GM18868 (cell line): Measurements from ENCODE around the gene RNF41.
"Not testable (repeated sequence)": the region's sequence is repeated elsewhere in the genome, so short reads cannot be mapped to it uniquely, and the experiment has no call there.

Source experiments
- ATAC-seq: cut with Tn5 transposase; IDR thresholded peaks from one replicate; pipeline ENCODE4 v1.9.1; 2021; ENCODE audit warnings: mild to moderate bottlenecking, moderate library complexity; ENCODE audit not compliant: unreplicated experiment

Gene RNF41

GRCh38 chr12:56213878-56214277 is 7.8 kb downstream of the RNF41 start:
- no peak for ATAC-seq

- ATAC-seq, result no peak
These were observed 9.4 kb downstream of the RNF41 start for GRCh38 chr12:56212361-56212760.

- no peak for ATAC-seq
These were observed 13.7 kb downstream of the RNF41 start for GRCh38 chr12:56208006-56208405.

GRCh38 chr12:56206452-56207166 is 15.1 kb downstream of the RNF41 start:
- ATAC-seq, result peak; percentile 53

GRCh38 chr12:56205445-56205844 is 16.3 kb downstream of the RNF41 start:
- ATAC-seq, result no peak

- ATAC-seq, result no peak
These were observed 17.4 kb downstream of the RNF41 start for GRCh38 chr12:56204275-56204674.

- no peak for ATAC-seq
These were observed 18.9 kb downstream of the RNF41 start for GRCh38 chr12:56202838-56203237.

- no peak for ATAC-seq
These were observed 19.4 kb downstream of the RNF41 start for GRCh38 chr12:56202366-56202765.

GRCh38 chr12:56198836-56199235 is 22.9 kb downstream of the RNF41 start:
- no peak for ATAC-seq

- no peak for ATAC-seq
These were observed 23.6 kb downstream of the RNF41 start for GRCh38 chr12:56197921-56198635.

GRCh38 chr12:56196818-56197550 is 24.7 kb downstream of the RNF41 start:
- not testable (repeated sequence) for ATAC-seq

GRCh38 chr12:56193025-56193578 is 28.6 kb downstream of the RNF41 start:
- no peak for ATAC-seq

- no peak for ATAC-seq
These were observed 29.1 kb downstream of the RNF41 start for GRCh38 chr12:56192582-56192981.

- no peak for ATAC-seq
These were observed 31.0 kb downstream of the RNF41 start for GRCh38 chr12:56190695-56191155.

GRCh38 chr12:56189918-56190694 is 31.6 kb downstream of the RNF41 start:
- ATAC-seq, result peak; percentile 56

- peak; percentile 73 for ATAC-seq
These were observed 32.4 kb downstream of the RNF41 start, which contains the start of gene SMARCC2 for GRCh38 chr12:56189099-56189917. Gene SMARCC2, minus strand, starts transcription at chr12:56189483. Its CDS starts 22 bp downstream, at chr12:56189461.

- ATAC-seq, result no peak
These were observed 33.0 kb downstream of the RNF41 start for GRCh38 chr12:56188778-56189098.

GRCh38 chr12:56188131-56188777 is 33.5 kb downstream of the RNF41 start:
- ATAC-seq, result no peak

- ATAC-seq, result no peak
These were observed 34.8 kb downstream of the RNF41 start for GRCh38 chr12:56186957-56187356.
